ENCODE measurements around the gene MSI2. TPM values are rescaled to one million over a fixed set of nuclear protein-coding genes. Genes with fewer than 3 reads are reported as not detected.

Gene MSI2
- total RNA-seq, 2 donors from 2014 or later: 30.1 to 41.1 TPM

DNA sequence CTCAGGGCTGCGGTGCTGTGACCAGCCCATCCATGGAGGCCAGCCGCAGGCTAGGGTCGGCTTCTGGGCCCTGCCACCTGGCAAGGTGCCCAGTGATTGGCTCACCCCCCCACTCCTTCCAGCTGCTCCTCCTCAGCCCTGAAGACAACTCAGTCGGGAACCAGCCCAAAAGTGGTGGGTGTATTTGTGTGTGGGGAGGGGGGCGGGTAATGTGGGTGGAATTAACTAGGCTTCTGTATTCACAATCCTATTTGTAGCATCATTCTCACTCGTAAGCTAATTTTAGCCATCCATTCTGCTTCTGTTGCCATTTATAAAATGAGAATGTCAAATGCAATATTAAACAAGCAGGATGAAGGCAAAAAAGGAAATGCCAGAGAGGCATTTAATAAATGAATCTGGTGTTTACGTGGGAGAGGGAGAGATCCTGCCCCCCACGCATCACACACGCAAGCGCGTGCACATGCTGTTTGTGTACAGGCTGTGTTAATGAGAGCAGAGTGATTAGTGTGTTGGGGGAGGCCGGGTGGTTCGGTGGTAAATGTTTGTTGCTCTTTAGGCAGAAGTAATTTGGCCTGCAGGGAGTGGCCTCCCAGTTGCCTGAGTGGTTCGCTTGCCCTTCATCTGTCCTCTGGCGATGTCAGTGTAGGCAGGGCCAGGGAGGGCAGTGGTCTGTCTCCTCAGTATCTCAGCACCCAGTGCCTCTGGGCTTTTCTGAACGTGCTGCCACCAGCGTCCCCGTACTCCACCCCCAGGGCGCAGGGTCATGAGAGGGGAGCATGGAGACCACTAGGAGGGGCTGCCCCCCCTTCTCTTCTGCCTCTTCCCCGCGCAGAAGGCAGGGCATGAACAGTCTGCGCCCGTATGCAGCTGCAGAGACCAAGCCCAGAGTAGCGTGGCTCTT, 348.7 kb downstream of the MSI2 start:
- peaks cover 0 to 35% of the 10 kb centered on the region in 2 donors for H3K4me1 ChIP-seq
- TF ChIP-seq CTCF (IDR thresholded peaks at IDR 0.05): peak in 1 of 2 donors; percentile 21
- H3K36me3 ChIP-seq: no peaks in the 10 kb centered on the region
- H3K27ac ChIP-seq: peak overlapping the region; percentile 79 to 81
- H3K27me3 ChIP-seq: no peaks in the 10 kb centered on the region
- peak; percentile 68 for DNase-seq (ENCODE audit: low spot score)
- no peaks in the 10 kb centered on the region for H3K9me3 ChIP-seq
- peak overlapping the region in 1 of 2 donors; percentile 24 for H3K4me3 ChIP-seq

DNA sequence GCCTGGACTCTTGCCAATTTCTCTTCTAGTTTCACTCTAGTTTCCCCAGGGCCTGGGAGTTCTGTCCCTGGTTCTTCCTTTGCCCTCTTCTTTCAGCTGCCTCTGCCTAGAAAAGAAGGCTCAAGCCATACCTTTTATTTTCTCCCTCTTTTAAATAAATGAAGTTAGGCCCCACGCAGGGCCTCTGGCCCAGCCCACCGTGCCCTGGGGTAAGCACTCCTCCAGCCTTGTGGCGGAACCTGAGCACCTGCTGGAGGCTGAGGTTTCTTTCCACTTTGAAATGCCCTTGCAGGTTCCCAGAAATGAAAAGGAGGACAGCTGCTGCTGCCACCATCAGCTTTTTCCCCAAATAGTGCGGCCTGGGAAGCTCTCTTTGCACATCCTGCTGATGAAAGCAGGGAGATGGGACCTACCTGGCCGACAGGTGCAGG, 349.4 kb downstream of the MSI2 start:
- TF ChIP-seq CTCF (IDR thresholded peaks at IDR 0.05): no peak
- Histone ChIP-seq H3K36me3 (no peaks in the 10 kb centered on the region), H3K4me3 (peak overlapping the region in 1 of 2 donors; percentile 24), H3K4me1 (peaks cover 0 to 29% of the 10 kb centered on the region in 2 donors), H3K9me3 (no peaks in the 10 kb centered on the region), H3K27ac (peak overlapping the region; percentile 79 to 81), H3K27me3 (no peaks in the 10 kb centered on the region)
- no peak for DNase-seq (ENCODE audit: low spot score)

GRCh38 chr17:57606111-57606875, 350.0 kb downstream of the MSI2 start:
- Histone ChIP-seq H3K27me3 (no peaks in the 10 kb centered on the region), H3K4me1 (peaks cover 0 to 26% of the 10 kb centered on the region in 2 donors), H3K36me3 (no peaks in the 10 kb centered on the region), H3K9me3 (no peaks in the 10 kb centered on the region), H3K4me3 (no peak overlapping the region), H3K27ac (peak overlapping the region; percentile 79 to 81)
- no peak for TF ChIP-seq CTCF (IDR thresholded peaks at IDR 0.05)
- no peak for DNase-seq (ENCODE audit: low spot score)

DNA sequence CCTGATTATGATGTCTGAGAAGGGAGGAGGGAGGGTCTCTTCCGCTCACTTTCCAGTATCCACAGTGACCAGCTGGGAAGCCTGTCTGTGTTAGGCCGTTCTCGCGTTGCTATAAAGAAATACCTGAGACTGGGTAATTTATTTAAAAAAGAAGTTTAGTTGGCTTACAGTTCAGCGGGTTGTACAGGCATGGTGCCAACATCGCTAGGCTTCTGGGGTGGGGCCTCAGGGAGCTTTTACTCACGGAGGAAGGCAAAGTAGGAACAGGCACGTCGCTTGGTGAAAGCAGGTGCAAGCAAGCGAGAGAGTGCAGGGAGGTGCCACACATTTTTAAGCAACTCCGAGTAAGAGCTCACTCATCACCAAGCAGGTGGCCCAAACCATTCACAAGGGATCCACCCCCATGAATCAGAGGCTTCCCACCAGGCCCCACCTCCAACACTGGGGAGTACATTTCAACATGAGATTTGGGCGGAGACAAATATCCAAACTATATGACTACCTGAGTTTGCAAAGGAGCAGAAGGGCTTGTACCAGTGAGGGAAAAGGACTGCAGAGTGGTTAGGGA, 351.3 kb downstream of the MSI2 start:
- Histone ChIP-seq H3K36me3 (no peaks in the 10 kb centered on the region), H3K4me3 (no peak overlapping the region), H3K27me3 (no peaks in the 10 kb centered on the region), H3K9me3 (no peaks in the 10 kb centered on the region), H3K27ac (no peak overlapping the region), H3K4me1 (peaks cover 0 to 26% of the 10 kb centered on the region in 2 donors)
- TF ChIP-seq CTCF (IDR thresholded peaks at IDR 0.05): no peak
- DNase-seq (ENCODE audit: low spot score): no peak

GRCh38 chr17:57608369-57609124, 352.2 kb downstream of the MSI2 start:
- Histone ChIP-seq H3K27ac (no peak overlapping the region), H3K4me1 (peaks cover 0 to 26% of the 10 kb centered on the region in 2 donors), H3K4me3 (no peak overlapping the region), H3K9me3 (no peaks in the 10 kb centered on the region), H3K27me3 (no peaks in the 10 kb centered on the region), H3K36me3 (no peaks in the 10 kb centered on the region)
- no peak for DNase-seq (ENCODE audit: low spot score)
- no peak for TF ChIP-seq CTCF (IDR thresholded peaks at IDR 0.05)

All from right atrium auricular region (tissue), 2 donors.